SK-N-SH (cell line): ENCODE data around the gene ASTN2. TPM values are rescaled to one million over a fixed set of nuclear protein-coding genes. Genes with fewer than 3 reads are reported as not detected.

Source experiments
- CTCF ChIA-PET: fragments of 300-600, 350-600 bp; formaldehyde crosslinking; extraction: SDS; loops from one replicate; lab custom pipeline; 2021; lab: Yijun Ruan, JAX
- POLR2A ChIA-PET: fragments of 350-600 bp; sonication (Branson Sonifier 250); formaldehyde crosslinking; extraction: SDS; loops from one replicate; lab custom pipeline; 2020; ENCODE audit warnings: antibody characterized with exemption, inconsistent platforms; lab: Yijun Ruan, JAX
- DNase-seq: peaks from one replicate; pipeline ENCODE4 v3.0.0; 2012
- H2AFZ ChIP-seq: fragments of 200-600 bp; sonication (generic); 2 replicates; pipeline ENCODE4 v1.8.1; 2016; ENCODE audit warnings: antibody characterized with exemption, mild to moderate bottlenecking, low read depth
- H3F3A ChIP-seq: fragments of 200-600 bp; sonication (generic); replicated peaks from 2 replicates; pipeline ENCODE3; 2016; ENCODE audit warnings: antibody characterized with exemption, mild to moderate bottlenecking; ENCODE audit not compliant: insufficient read depth
- H3K27ac ChIP-seq, 2 experiments: fragments of 200-500 bp in 1 of 2; fragments of 200-600 bp in 1 of 2; sonication (Bioruptor generic) in 1 of 2; sonication (generic), shearing (Covaris generic) in 1 of 2; 2 replicates each; pipeline versions ENCODE4 v1.5.1 to v1.6.1; 2014 to 2016; ENCODE audit warnings: low read depth in 2 of 2, inconsistent platforms in 1 of 2, low read length in 1 of 2, mild to moderate bottlenecking in 1 of 2, mixed read lengths in 1 of 2
- H3K27me3 ChIP-seq: fragments of 200-600 bp; sonication (generic), shearing (Covaris generic); 2 replicates; pipeline ENCODE4 v1.6.1; 2016; ENCODE audit warnings: mixed run types; ENCODE audit not compliant: insufficient read depth
- H3K36me3 ChIP-seq, 2 experiments: fragments of 200-500 bp in 1 of 2; fragments of 200-600 bp in 1 of 2; sonication (Bioruptor generic) in 1 of 2; sonication (generic) in 1 of 2; replicated peaks in 1 of 2; 2 replicates each; pipeline versions ENCODE3 to v1.5.1; 2014 to 2016; ENCODE audit warnings: low read length in 1 of 2, mild to moderate bottlenecking in 1 of 2; ENCODE audit not compliant: insufficient read depth in 2 of 2, control insufficient read depth in 1 of 2
- H3K4me1 ChIP-seq, 2 experiments: fragments of 200-500 bp in 1 of 2; fragments of 200-600 bp in 1 of 2; sonication (Bioruptor generic) in 1 of 2; sonication (generic), shearing (Covaris generic) in 1 of 2; 2 replicates each; pipeline versions ENCODE4 v1.5.1 to v1.6.1; 2014 to 2016; ENCODE audit warnings: low read depth in 1 of 2, low read length in 1 of 2, mixed run types in 1 of 2; ENCODE audit not compliant: insufficient read depth in 2 of 2, control insufficient read depth in 1 of 2
- H3K4me2 ChIP-seq: fragments of 200-600 bp; sonication (generic), shearing (Covaris generic); 2 replicates; pipeline ENCODE4 v1.6.1; 2017; ENCODE audit warnings: mixed run types
- H3K4me3 ChIP-seq, 2 experiments: fragments of 200-500 bp in 1 of 2; fragments of 200-600 bp in 1 of 2; sonication (Bioruptor generic) in 1 of 2; sonication (generic), shearing (Covaris generic) in 1 of 2; 2 replicates each; pipeline versions ENCODE4 v1.5.1 to v1.8.1; 2014 to 2016; ENCODE audit warnings: low read depth in 2 of 2, inconsistent platforms in 1 of 2, low read length in 1 of 2, mild to moderate bottlenecking in 1 of 2, mixed read lengths in 1 of 2, moderate library complexity in 1 of 2
- H3K79me2 ChIP-seq: fragments of 200-600 bp; sonication (generic); 2 replicates; pipeline ENCODE4 v1.8.1; 2017; ENCODE audit warnings: mild to moderate bottlenecking; ENCODE audit not compliant: insufficient read depth
- H3K9ac ChIP-seq: fragments of 200-600 bp; sonication (generic); 2 replicates; pipeline ENCODE4 v1.6.1; 2017; ENCODE audit warnings: mixed run types
- H3K9me2 ChIP-seq: fragments of 200-600 bp; sonication (generic); 2 replicates; pipeline ENCODE4 v1.6.1; 2017; ENCODE audit warnings: mixed run types
- H3K9me3 ChIP-seq: fragments of 200-600 bp; sonication (generic); 2 replicates; pipeline ENCODE4 v1.6.1; 2017; ENCODE audit warnings: mixed run types, mild to moderate bottlenecking, moderate library complexity
- H4K20me1 ChIP-seq: fragments of 200-600 bp; sonication (generic); 2 replicates; pipeline ENCODE4 v1.6.1; 2017; ENCODE audit warnings: mild to moderate bottlenecking, mixed run types; ENCODE audit not compliant: insufficient read depth
- CHD2 ChIP-seq: fragments of 150-350 bp; IDR thresholded peaks from 2 replicates; pipeline ENCODE4 v1.6.1; 2018; ENCODE audit warnings: low read length; ENCODE audit not compliant: partially characterized antibody
- ELF1 ChIP-seq: IDR thresholded peaks from 2 replicates; pipeline ENCODE4 v1.4.0; 2012
- EZH2phosphoT487 ChIP-seq: fragments of 200-600 bp; sonication (generic); IDR thresholded peaks from 2 replicates; pipeline ENCODE4 v1.6.1; 2017; ENCODE audit warnings: low read depth, mixed run types, mild to moderate bottlenecking, antibody characterized with exemption, moderate library complexity, borderline replicate concordance
- GATA2 ChIP-seq: sonication (generic); formaldehyde crosslinking; IDR thresholded peaks from 2 replicates; pipeline ENCODE4 v1.5.0; 2020; ENCODE audit warnings: mild to moderate bottlenecking, missing genetic modification reagents
- MXI1 ChIP-seq: IDR thresholded peaks from 2 replicates; pipeline ENCODE4 v1.6.1; 2012; ENCODE audit warnings: mild to moderate bottlenecking, low read depth, low read length, improper control_type of control experiment
- NFIC ChIP-seq: IDR thresholded peaks from 2 replicates; pipeline ENCODE4 v1.4.0; 2012; ENCODE audit warnings: borderline replicate concordance
- NRF1 ChIP-seq: IDR thresholded peaks from 2 replicates; pipeline ENCODE4 v1.6.1; 2012; ENCODE audit warnings: low read depth, mild to moderate bottlenecking, low read length
- RAD21 ChIP-seq: IDR thresholded peaks from 2 replicates; pipeline ENCODE4 v1.6.1; 2012; ENCODE audit warnings: mild to moderate bottlenecking, low read length
- SMC3 ChIP-seq: IDR thresholded peaks from 2 replicates; pipeline ENCODE4 v1.6.1; 2012; ENCODE audit warnings: low read depth, low read length, improper control_type of control experiment
- TAF1 ChIP-seq: IDR thresholded peaks from 2 replicates; pipeline ENCODE4 v1.6.1; 2012; ENCODE audit warnings: low read depth, mild to moderate bottlenecking, low read length, moderate library complexity, borderline replicate concordance
- WGBS: methylation state at CpG from one replicate; pipeline ENCODE4 v1.1.6; 2017; ENCODE audit warnings: low lambda C conversion rate; 5-methylcytosine and 5-hydroxymethylcytosine counted together
- polyA plus RNA-seq, 3 experiments: library from polyadenylated mRNA; depleted of rRNA; stranded (reverse); fragments of >200 nt; gene quantifications; 2 replicates each; pipeline ENCODE4 v1.2.3, GENCODE V29; 2012
- TF ChIP-seq, protein P1 (sequence below): IDR thresholded peaks from 2 replicates; pipeline ENCODE4; 2012
- TF ChIP-seq, protein P2 (sequence below): IDR thresholded peaks from 2 replicates; pipeline ENCODE4 v1.4.0; 2012; ENCODE audit warnings: low read depth, borderline replicate concordance
- TF ChIP-seq, protein P3 (sequence below): fragments of 150-350 bp; IDR thresholded peaks from 2 replicates; pipeline ENCODE4 v1.6.1; 2017; ENCODE audit warnings: antibody characterized with exemption, low read length, low read depth, borderline replicate concordance
- TF ChIP-seq, protein P4 (sequence below): fragments of 150-350 bp; IDR thresholded peaks from 2 replicates; pipeline ENCODE4 v1.6.1; 2016; ENCODE audit warnings: mild to moderate bottlenecking, low read depth, low read length

Gene ASTN2
- polyA plus RNA-seq, 1 of the 3 experiments (the other 2 are of a cell fraction): 6.6 TPM

DNA sequence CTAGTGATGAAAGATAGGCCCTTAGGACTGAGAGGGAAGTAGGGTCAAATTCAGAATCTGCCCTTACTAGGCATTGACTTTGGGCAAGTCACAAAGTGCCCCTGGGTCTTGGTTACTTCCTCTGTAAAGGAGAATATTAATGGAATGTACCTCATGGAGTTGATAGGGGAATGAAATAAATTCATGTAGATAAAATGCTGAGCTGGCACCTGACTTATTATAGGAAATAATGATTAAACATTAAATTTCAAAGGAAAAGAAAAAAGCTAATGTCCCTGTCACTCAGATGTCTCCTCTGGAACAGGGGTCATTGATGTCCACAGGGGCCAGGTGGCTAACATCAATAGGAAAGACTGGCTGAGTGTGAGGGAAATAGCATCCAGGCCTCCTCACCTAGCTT is 406.4 kb downstream of the ASTN2 start:
- no peak overlapping the region for H3K27ac ChIP-seq
- no peaks in the 10 kb centered on the region for H4K20me1 ChIP-seq
- H3K27me3 ChIP-seq: no peaks in the 10 kb centered on the region
- no peak overlapping the region for H3K4me3 ChIP-seq
- no peaks in the 10 kb centered on the region for H3K9me2 ChIP-seq
- no peaks in the 10 kb centered on the region for H3K79me2 ChIP-seq
- TF ChIP-seq, protein P1, sequence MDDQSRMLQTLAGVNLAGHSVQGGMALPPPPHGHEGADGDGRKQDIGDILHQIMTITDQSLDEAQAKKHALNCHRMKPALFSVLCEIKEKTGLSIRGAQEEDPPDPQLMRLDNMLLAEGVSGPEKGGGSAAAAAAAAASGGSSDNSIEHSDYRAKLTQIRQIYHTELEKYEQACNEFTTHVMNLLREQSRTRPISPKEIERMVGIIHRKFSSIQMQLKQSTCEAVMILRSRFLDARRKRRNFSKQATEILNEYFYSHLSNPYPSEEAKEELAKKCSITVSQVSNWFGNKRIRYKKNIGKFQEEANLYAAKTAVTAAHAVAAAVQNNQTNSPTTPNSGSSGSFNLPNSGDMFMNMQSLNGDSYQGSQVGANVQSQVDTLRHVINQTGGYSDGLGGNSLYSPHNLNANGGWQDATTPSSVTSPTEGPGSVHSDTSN: no peak
- TF ChIP-seq NRF1: no peak
- TF ChIP-seq, protein P2, sequence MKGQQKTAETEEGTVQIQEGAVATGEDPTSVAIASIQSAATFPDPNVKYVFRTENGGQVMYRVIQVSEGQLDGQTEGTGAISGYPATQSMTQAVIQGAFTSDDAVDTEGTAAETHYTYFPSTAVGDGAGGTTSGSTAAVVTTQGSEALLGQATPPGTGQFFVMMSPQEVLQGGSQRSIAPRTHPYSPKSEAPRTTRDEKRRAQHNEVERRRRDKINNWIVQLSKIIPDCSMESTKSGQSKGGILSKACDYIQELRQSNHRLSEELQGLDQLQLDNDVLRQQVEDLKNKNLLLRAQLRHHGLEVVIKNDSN: no peak
- no peak for TF ChIP-seq RAD21
- no peak for TF ChIP-seq NFIC
- no peak overlapping the region for H3K9ac ChIP-seq
- no peaks in the 10 kb centered on the region for H3K9me3 ChIP-seq
- H3F3A ChIP-seq: no peaks in the 10 kb centered on the region
- no peak for DNase-seq
- peaks cover 0 to 5% of the 10 kb centered on the region in 2 experiments for H3K36me3 ChIP-seq
- peaks cover 0 to 10% of the 10 kb centered on the region in 2 experiments; a peak in 1 of 4 replicates for H3K4me1 ChIP-seq
- CTCF ChIA-PET: interaction anchor here (1.4 kb wide), 1 partner anchor 9 kb away, joined by 6 read pairs; no protein-coding TSS in a partner anchor
- H2AFZ ChIP-seq: no peak overlapping the region
- POLR2A ChIA-PET: no interaction called here
- no peak overlapping the region for H3K4me2 ChIP-seq

DNA sequence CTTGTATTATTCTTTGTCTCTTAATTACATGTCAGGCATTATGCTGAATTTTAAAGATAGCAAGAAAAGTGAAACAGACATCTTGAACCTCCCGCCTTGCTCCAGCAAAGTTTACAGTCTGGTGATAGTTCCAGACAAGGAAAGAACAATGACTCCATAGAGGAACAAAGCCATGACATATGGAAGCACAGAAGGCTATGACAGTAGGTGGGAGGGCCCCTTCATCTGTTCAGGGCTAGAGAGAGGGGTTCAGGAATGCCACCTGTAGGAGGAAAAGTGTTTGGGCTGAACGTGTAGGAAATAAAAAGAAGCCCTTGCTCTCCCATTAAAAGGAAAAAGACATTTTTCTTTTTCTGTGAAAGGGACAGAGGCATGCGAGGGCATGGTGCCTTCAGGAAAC is 412.2 kb downstream of the ASTN2 start:
- Histone ChIP-seq H3K9me2 (no peaks in the 10 kb centered on the region), H3K4me1 (peaks cover 0 to 3% of the 10 kb centered on the region in 2 experiments; a peak in 1 of 4 replicates), H3K9me3 (no peaks in the 10 kb centered on the region), H2AFZ (no peak overlapping the region), H3K36me3 (peaks cover 0 to 3% of the 10 kb centered on the region in 2 experiments), H3K27me3 (no peaks in the 10 kb centered on the region), H3K4me2 (no peak overlapping the region), H3F3A (no peaks in the 10 kb centered on the region), H4K20me1 (no peaks in the 10 kb centered on the region), H3K4me3 (no peak overlapping the region), H3K9ac (no peak overlapping the region), H3K27ac (no peak overlapping the region), H3K79me2 (no peaks in the 10 kb centered on the region)
- ChIA-PET POLR2A (no interaction called here), CTCF (no interaction called here)
- no peak for DNase-seq
- 17% methylated on average over 3 of the region's 3 CpGs for WGBS
- TF ChIP-seq TAF1 (no peak), EZH2phosphoT487 (no peak), GATA2 (CRISPR knock-in tag) (no peak), MXI1 (no peak), SMC3 (no peak), ELF1 (no peak), CHD2 (no peak)
- TF ChIP-seq, protein P2: no peak
- TF ChIP-seq, protein P3, sequence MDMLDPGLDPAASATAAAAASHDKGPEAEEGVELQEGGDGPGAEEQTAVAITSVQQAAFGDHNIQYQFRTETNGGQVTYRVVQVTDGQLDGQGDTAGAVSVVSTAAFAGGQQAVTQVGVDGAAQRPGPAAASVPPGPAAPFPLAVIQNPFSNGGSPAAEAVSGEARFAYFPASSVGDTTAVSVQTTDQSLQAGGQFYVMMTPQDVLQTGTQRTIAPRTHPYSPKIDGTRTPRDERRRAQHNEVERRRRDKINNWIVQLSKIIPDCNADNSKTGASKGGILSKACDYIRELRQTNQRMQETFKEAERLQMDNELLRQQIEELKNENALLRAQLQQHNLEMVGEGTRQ: no peak
- TF ChIP-seq, protein P1: no peak
- TF ChIP-seq, protein P4, sequence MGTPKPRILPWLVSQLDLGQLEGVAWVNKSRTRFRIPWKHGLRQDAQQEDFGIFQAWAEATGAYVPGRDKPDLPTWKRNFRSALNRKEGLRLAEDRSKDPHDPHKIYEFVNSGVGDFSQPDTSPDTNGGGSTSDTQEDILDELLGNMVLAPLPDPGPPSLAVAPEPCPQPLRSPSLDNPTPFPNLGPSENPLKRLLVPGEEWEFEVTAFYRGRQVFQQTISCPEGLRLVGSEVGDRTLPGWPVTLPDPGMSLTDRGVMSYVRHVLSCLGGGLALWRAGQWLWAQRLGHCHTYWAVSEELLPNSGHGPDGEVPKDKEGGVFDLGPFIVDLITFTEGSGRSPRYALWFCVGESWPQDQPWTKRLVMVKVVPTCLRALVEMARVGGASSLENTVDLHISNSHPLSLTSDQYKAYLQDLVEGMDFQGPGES: no peak
